Measurements from ENCODE around the gene SLCO3A1. TPM values are rescaled to one million over a fixed set of nuclear protein-coding genes. Genes with fewer than 3 reads are reported as not detected.

The SLCO3A1 gene
- total and polyA plus RNA-seq, 4 donors = 1.6 to 3.6 (median 2.4) TPM

- H3K4me1 ChIP-seq (ENCODE audit: control insufficient read depth in 4 of 4, insufficient read depth in 4 of 4, low read length in 3 of 4) = peaks cover 0 to 1% (median 0%) of the 10 kb centered on the region in 4 donors
These were observed 72.3 kb downstream of the SLCO3A1 start for GRCh38 chr15:91925794-91926193.

GRCh38 chr15:91926908-91927270, 73.4 kb downstream of the SLCO3A1 start:
- Histone ChIP-seq H3K9me3 (ENCODE audit: control insufficient read depth in 4 of 4, low read length in 3 of 4) (no peaks in the 10 kb centered on the region), H3K27ac (ENCODE audit: low read depth in 1 of 2, low read length in 2 of 2) (no peak overlapping the region), H3K4me3 (ENCODE audit: low read depth in 1 of 3, low read length in 3 of 3) (no peak overlapping the region), H3K9ac (ENCODE audit: low read depth in 1 of 2, low read length in 2 of 2) (no peak overlapping the region), H3K27me3 (ENCODE audit: control insufficient read depth in 4 of 4, insufficient read depth in 4 of 4, low read length in 3 of 4) (no peaks in the 10 kb centered on the region), H3K36me3 (ENCODE audit: control insufficient read depth in 4 of 4, insufficient read depth in 3 of 4, low read depth in 1 of 4, low read length in 3 of 4) (no peaks in the 10 kb centered on the region), H3K4me1 (ENCODE audit: control insufficient read depth in 4 of 4, insufficient read depth in 4 of 4, low read length in 3 of 4) (no peaks in the 10 kb centered on the region)
- WGBS = 57% methylated on average over 4 of the region's 4 CpGs
- DNase-seq (ENCODE audit: low spot score) = no peak
- TF ChIP-seq CTCF (IDR thresholded peaks at IDR 0.05; ENCODE audit: low read depth, low read length, missing input control) = no peak
- TF ChIP-seq TAF1 (conservative IDR thresholded peaks at IDR 0.05) = no peak
- no peak for TF ChIP-seq HNF4G (IDR thresholded peaks at IDR 0.05)
- TF ChIP-seq ATF3 (IDR thresholded peaks at IDR 0.05) = no peak
- no peak for TF ChIP-seq REST (IDR thresholded peaks at IDR 0.05)

More at GRCh38 chr15:91925794-91926193, 72.3 kb downstream of the SLCO3A1 start:
- H3K9ac ChIP-seq (ENCODE audit: low read depth in 1 of 2, low read length in 2 of 2) = no peak overlapping the region
- no peak overlapping the region for H3K4me3 ChIP-seq (ENCODE audit: low read depth in 1 of 3, low read length in 3 of 3)
- H3K36me3 ChIP-seq (ENCODE audit: control insufficient read depth in 4 of 4, insufficient read depth in 3 of 4, low read depth in 1 of 4, low read length in 3 of 4) = no peaks in the 10 kb centered on the region
- no peaks in the 10 kb centered on the region for H3K9me3 ChIP-seq (ENCODE audit: control insufficient read depth in 4 of 4, low read length in 3 of 4)
- no peak overlapping the region for H3K27ac ChIP-seq (ENCODE audit: low read depth in 1 of 2, low read length in 2 of 2)
- TF ChIP-seq JUND (IDR thresholded peaks at IDR 0.05) (no peak), GABPA (IDR thresholded peaks at IDR 0.05 in 1 of 2, conservative IDR thresholded peaks at IDR 0.05 in 1 of 2) (no peak), TAF1 (conservative IDR thresholded peaks at IDR 0.05) (no peak), ATF3 (IDR thresholded peaks at IDR 0.05) (no peak), HNF4G (IDR thresholded peaks at IDR 0.05) (no peak), REST (IDR thresholded peaks at IDR 0.05) (no peak), NR2F2 (IDR thresholded peaks at IDR 0.05) (no peak), CTCF (IDR thresholded peaks at IDR 0.05; ENCODE audit: low read depth, low read length, missing input control) (no peak), RAD21 (IDR thresholded peaks at IDR 0.05) (no peak)
- H3K27me3 ChIP-seq (ENCODE audit: control insufficient read depth in 4 of 4, insufficient read depth in 4 of 4, low read length in 3 of 4) = no peaks in the 10 kb centered on the region
- DNase-seq (ENCODE audit: low spot score) = no peak
- 87% methylated on average over 3 of the region's 3 CpGs for WGBS
